Tibial nerve (tissue), 4 donors: Measurements from ENCODE around the gene TSPAN15.

Source experiments
- CTCF ChIP-seq, 5 experiments: fragments of 200-600 bp in 3 of 5; fragments of 450-650 bp in 2 of 5; sonication (generic) in 3 of 5; IDR thresholded peaks; one replicate each; pipeline ENCODE4 v1.5.1; 2016 to 2019; ENCODE audit warnings: antibody characterized with exemption in 5 of 5, mild to moderate bottlenecking in 3 of 5, moderate library complexity in 2 of 5
- EP300 ChIP-seq, 2 donors: sonication (generic); formaldehyde crosslinking; IDR thresholded peaks; one replicate each; pipeline ENCODE4 v1.6.1; 2017; ENCODE audit warnings: antibody characterized with exemption in 2 of 2, mild to moderate bottlenecking in 1 of 2
- POLR2A ChIP-seq, 2 donors: fragments of 450-650 bp; IDR thresholded peaks; one replicate each; pipeline ENCODE4 v1.6.1; 2017; ENCODE audit warnings: antibody characterized with exemption in 2 of 2, mild to moderate bottlenecking in 2 of 2, moderate library complexity in 2 of 2

- TF ChIP-seq CTCF (IDR thresholded peaks at IDR 0.05) (no peak), EP300 (IDR thresholded peaks at IDR 0.05) (no peak), POLR2A (IDR thresholded peaks at IDR 0.05) (no peak)
Observed at GRCh38 chr10:69417542-69417941, 33.7 kb upstream of the TSPAN15 start.
